Epithelial cell of proximal tubule (primary cell): ENCODE data around the gene KRTAP10-4. TPM values are rescaled to one million over a fixed set of nuclear protein-coding genes. Genes with fewer than 3 reads are reported as not detected.
"Not testable (repeated sequence)": the region's sequence is repeated elsewhere in the genome, so short reads cannot be mapped to it uniquely, and the experiment has no call there.

Experiments used
- DNase-seq: peaks from one replicate; pipeline ENCODE4 v3.0.0-alpha.2; 2011; ENCODE audit warnings: low read depth
- H3K4me3 ChIP-seq: 2 replicates; pipeline ENCODE4 v1.5.1; 2011; ENCODE audit warnings: low read depth, mild to moderate bottlenecking, low read length
- CTCF ChIP-seq: conservative IDR thresholded peaks from 2 replicates; pipeline ENCODE4 v1.5.1; 2012; ENCODE audit warnings: low read depth, mild to moderate bottlenecking, low read length
- total RNA-seq: library from RNA; depleted of rRNA; stranded (reverse); fragments of >200 nt; gene quantifications from 2 replicates; pipeline ENCODE4 v1.2.3, GENCODE V29; 2015

Gene KRTAP10-4
- total RNA-seq, 1 donor from 2014 or later, result not detected

- H3K4me3 ChIP-seq, result no peak overlapping the region
- TF ChIP-seq CTCF, result no peak
- no peak for DNase-seq
Observed at GRCh38 chr21:44583800-44584147, 10.2 kb downstream of the KRTAP10-4 start.

- no peak for TF ChIP-seq CTCF
- no peak overlapping the region for H3K4me3 ChIP-seq
- no peak for DNase-seq
Observed at GRCh38 chr21:44585892-44586291, 12.4 kb downstream of the KRTAP10-4 start.

DNA sequence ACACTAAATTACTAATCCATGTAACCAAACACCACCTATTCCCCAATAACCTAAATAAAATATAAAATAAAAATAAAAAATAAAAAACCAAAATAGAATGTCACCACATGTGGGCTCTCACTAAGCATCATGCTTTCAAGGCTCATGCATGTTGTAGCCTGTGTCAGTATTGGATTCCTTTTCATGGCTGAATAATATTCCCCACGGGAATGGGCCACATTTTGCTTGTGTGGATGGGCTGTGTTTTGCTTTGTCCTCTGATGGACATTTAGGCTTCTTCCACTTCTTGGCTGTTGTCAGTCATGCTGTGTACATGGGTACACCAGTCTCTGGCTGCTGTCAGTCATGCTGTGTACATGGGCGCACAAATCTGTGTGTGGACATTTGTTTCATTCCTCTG, 15.6 kb downstream of the KRTAP10-4 start:
- no peak for TF ChIP-seq CTCF
- DNase-seq, result no peak
- no peak overlapping the region for H3K4me3 ChIP-seq

DNA sequence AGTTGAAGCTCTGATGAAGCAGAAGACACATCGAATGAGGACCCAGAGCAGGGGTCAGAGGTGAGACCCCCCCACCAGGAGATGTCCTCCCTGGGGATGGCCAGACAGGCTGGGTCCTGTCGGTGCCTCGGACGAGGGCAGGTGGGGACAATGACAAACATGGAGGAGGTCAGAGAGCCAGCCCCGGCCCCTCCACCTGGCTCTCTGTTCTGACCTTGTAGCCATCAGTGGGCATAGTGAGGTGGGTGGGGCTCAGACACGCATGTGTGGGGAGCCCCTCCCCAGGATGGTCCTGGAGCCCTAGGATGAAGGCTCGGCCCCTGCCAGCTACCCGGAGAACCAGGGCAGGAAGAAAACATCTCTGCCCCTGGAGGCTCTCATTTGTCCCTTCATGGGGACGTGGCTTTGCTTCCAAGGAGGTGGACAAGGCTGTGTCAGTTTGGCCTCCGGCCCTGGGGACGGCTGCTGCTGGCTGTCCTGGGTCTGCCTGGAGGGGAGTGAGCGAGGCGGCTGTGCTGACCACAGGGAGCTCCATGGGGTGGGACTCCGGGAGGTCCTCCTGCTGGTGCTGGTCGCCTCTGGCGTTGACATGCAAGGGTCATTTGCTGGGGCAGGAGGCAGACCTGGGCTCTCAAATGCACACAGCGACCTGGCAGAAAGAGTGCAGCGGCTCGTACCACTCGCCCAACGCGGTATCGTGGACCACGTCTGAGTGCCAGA, 16.2 kb downstream of the KRTAP10-4 start:
- no peak for TF ChIP-seq CTCF
- H3K4me3 ChIP-seq, result no peak overlapping the region

GRCh38 chr21:44590311-44590721, 16.8 kb downstream of the KRTAP10-4 start:
- H3K4me3 ChIP-seq, result no peak overlapping the region
- DNase-seq, result no peak
- TF ChIP-seq CTCF, result no peak

More for the DNA sequence above, 16.2 kb downstream of the KRTAP10-4 start:
- DNase-seq, result no peak

DNA sequence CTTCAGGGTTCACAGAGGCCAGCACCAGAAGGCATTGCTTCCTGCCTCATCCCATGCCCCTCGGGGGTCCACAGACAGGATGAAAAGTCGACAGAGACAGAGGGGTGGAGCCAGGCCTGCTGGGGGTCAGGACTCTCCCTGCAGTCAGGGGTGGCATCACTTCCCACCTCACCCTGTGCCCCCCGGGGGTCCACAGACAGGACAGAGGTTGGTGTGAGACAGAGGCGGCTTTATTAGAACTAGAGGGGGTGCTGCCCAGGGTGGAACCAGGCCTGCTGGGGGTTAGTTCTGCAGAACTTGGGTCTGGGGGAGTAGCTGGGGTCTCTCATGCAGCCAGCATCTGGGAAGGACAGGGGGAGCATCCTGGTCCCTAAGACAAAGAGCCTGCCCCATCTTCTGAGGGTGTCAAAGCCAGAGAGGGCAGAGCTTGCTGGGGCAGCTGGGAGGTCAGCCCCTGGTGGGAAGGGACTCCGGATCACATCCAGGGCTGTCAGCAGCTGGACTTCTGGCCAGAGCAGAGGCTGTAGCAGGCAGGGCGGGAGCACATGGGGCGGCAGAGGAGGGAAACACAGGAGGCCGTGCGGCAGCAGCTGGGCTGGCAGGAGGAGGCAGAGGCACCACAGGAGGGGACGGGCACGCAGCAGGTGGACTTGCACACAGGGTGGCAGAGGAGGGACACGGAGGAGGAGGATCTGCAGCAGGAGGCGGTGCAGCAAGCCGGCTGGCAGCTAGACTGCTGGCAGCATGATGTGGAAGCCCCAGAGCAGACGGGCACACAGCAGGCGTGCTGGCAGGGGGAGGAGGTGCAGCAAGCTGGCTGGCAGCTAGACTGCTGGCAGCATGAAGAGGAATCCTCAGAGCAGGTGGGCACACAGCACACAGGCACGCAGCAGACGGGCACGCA, 17.6 kb downstream of the KRTAP10-4 start:
- not testable (repeated sequence) for DNase-seq, H3K4me3 ChIP-seq

DNA sequence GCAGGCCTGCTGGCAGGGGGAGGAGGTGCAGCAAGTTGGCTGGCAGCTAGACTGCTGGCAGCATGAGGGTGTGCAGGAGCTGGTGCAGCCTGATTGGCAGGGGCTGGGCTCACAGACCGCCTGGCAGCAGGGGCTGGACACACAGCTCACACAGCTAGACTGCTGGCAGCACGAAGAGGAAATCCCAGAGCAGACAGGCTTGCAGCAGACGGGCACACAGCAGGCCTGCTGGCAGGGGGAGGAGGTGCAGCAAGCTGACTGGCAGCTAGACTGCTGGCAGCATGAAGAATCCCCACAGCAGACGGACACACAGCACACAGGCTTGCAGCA, 18.2 kb downstream of the KRTAP10-4 start:
- not testable (repeated sequence) for DNase-seq, H3K4me3 ChIP-seq
